ENCODE data around the gene POU6F1. TPM values are rescaled to one million over a fixed set of nuclear protein-coding genes. Genes with fewer than 3 reads are reported as not detected.

POU6F1 gene
- total and polyA plus RNA-seq, 9 of the 15 experiments (the other 6 are each of a cell fraction or from before 2014, with no cell fraction given), result 0.14 to 3.3 (median 1.1) TPM

GRCh38 chr12:51262758-51263177 is 44.9 kb upstream of the POU6F1 start (continued):
- TF ChIP-seq ZNF696 (CRISPR knock-in tag; conservative IDR thresholded peaks at IDR 0.05), result no peak
- TF ChIP-seq ZNF740 (CRISPR knock-in tag; IDR thresholded peaks at IDR 0.05), result no peak
- TF ChIP-seq ZNF740 (tag; IDR thresholded peaks at IDR 0.05), result no peak
- TF ChIP-seq DLX4 (CRISPR knock-in tag; IDR thresholded peaks at IDR 0.05), result no peak
- TF ChIP-seq ETS1 (conservative IDR thresholded peaks at IDR 0.05; ENCODE audit: control insufficient read depth, low read depth, low read length), result no peak
- peak; percentile 33; the same call in 1 of the 2 replicates for TF ChIP-seq REST (IDR thresholded peaks at IDR 0.05; ENCODE audit: borderline replicate concordance)
- TF ChIP-seq REST (CRISPR knock-in tag; IDR thresholded peaks at IDR 0.05; ENCODE audit: low read depth), result no peak
- TF ChIP-seq SMARCC2 (IDR thresholded peaks at IDR 0.05; ENCODE audit: low read depth), result 0 out of 2 replicates have a peak, but pooled peaks have one; percentile 27
- TF ChIP-seq DEAF1 (CRISPR knock-in tag; IDR thresholded peaks at IDR 0.05), result 0 out of 2 replicates have a peak, but pooled peaks have one; percentile 34
- peak; percentile 30; the same call in 1 of the 2 replicates for TF ChIP-seq VEZF1 (CRISPR knock-in tag; IDR thresholded peaks at IDR 0.05)
- no peak for TF ChIP-seq TCF15 (CRISPR knock-in tag; IDR thresholded peaks at IDR 0.05)
- no peak for TF ChIP-seq HLTF (IDR thresholded peaks at IDR 0.05)

All from K562 (cell line).